Hepatocyte (in vitro differentiated cells): ENCODE results near the gene ADH5. TPM values are rescaled to one million over a fixed set of nuclear protein-coding genes. Genes with fewer than 3 reads are reported as not detected.

Experiments used
- DNase-seq: peaks from one replicate; pipeline ENCODE4 v3.0.0-alpha.2; 2016; ENCODE audit warnings: low spot score
- H2AFZ ChIP-seq: fragments of 200-600 bp; sonication (generic); 2 replicates; pipeline ENCODE4 v1.6.0; 2016; ENCODE audit warnings: antibody characterized with exemption, mild to moderate bottlenecking
- H3K27ac ChIP-seq: fragments of 200-600 bp; sonication (generic); 2 replicates; pipeline ENCODE4 v1.5.1; 2016; ENCODE audit warnings: mild to moderate bottlenecking
- H3K27me3 ChIP-seq: fragments of 200-600 bp; sonication (generic); 2 replicates; pipeline ENCODE4 v1.6.1; 2016
- H3K36me3 ChIP-seq: fragments of 200-600 bp; sonication (generic); replicated peaks from 2 replicates; pipeline ENCODE4 v1.5.1; 2016; ENCODE audit warnings: low read depth; ENCODE audit not compliant: insufficient read depth
- H3K4me1 ChIP-seq: fragments of 200-600 bp; sonication (generic); 2 replicates; pipeline ENCODE4 v1.5.1; 2016; ENCODE audit warnings: mild to moderate bottlenecking, moderate library complexity; ENCODE audit not compliant: insufficient read depth
- H3K4me2 ChIP-seq: fragments of 200-600 bp; sonication (generic); 2 replicates; pipeline ENCODE4 v1.6.0; 2016
- H3K4me3 ChIP-seq: fragments of 200-600 bp; sonication (generic); 2 replicates; pipeline ENCODE4 v1.5.1; 2016; ENCODE audit warnings: mild to moderate bottlenecking
- H3K79me2 ChIP-seq: fragments of 200-600 bp; sonication (generic); 2 replicates; pipeline ENCODE4 v1.6.0; 2017; ENCODE audit warnings: mild to moderate bottlenecking
- H3K9me2 ChIP-seq: fragments of 200-600 bp; sonication (generic); replicated peaks from 2 replicates; pipeline ENCODE4 v1.6.0; 2017; ENCODE audit warnings: mild to moderate bottlenecking; ENCODE audit not compliant: insufficient read depth
- H3K9me3 ChIP-seq: fragments of 200-600 bp; sonication (generic); 2 replicates; pipeline ENCODE4 v1.5.1; 2016; ENCODE audit warnings: low read depth, mild to moderate bottlenecking
- H4K20me1 ChIP-seq: fragments of 200-600 bp; sonication (generic); 2 replicates; pipeline ENCODE4 v1.6.0; 2016; ENCODE audit warnings: mild to moderate bottlenecking; ENCODE audit not compliant: insufficient read depth, poor library complexity, severe bottlenecking
- EZH2 ChIP-seq: fragments of 200-600 bp; sonication (generic); IDR thresholded peaks from 2 replicates; pipeline ENCODE4 v1.6.1; 2016; ENCODE audit warnings: antibody characterized with exemption, mild to moderate bottlenecking, borderline replicate concordance
- EZH2phosphoT487 ChIP-seq: fragments of 200-600 bp; sonication (generic); IDR thresholded peaks from one replicate; pipeline ENCODE4 v1.6.1; 2018; ENCODE audit warnings: antibody characterized with exemption, mild to moderate bottlenecking, low read depth, moderate library complexity; ENCODE audit not compliant: unreplicated experiment, severe bottlenecking
- WGBS: methylation state at CpG from one replicate; pipeline ENCODE4 v1.1.6; 2016; ENCODE audit warnings: low lambda C conversion rate; ENCODE audit errors: missing lambda C conversion rate; 5-methylcytosine and 5-hydroxymethylcytosine counted together
- polyA plus RNA-seq: library from polyadenylated mRNA; unstranded; fragments of >200 nt; fragmentation: Nextera tagmentation; extraction: Ambion mirVana; gene quantifications from 2 replicates; pipeline ENCODE4 v1.2.1, GENCODE V29; 2016
- total RNA-seq: library from RNA; depleted of rRNA; stranded (reverse); fragments of >200 nt; gene quantifications from 2 replicates; pipeline ENCODE4 v1.2.3, GENCODE V29; 2014
- TF ChIP-seq, protein P1 (sequence below): fragments of 200-600 bp; sonication (generic); IDR thresholded peaks from 2 replicates; pipeline ENCODE4 v1.5.1; 2016; ENCODE audit warnings: antibody characterized with exemption, mild to moderate bottlenecking; ENCODE audit not compliant: poor library complexity

ADH5 gene
- total and polyA plus RNA-seq, 2 experiments from 2014 or later, result 149 to 200 TPM

DNA sequence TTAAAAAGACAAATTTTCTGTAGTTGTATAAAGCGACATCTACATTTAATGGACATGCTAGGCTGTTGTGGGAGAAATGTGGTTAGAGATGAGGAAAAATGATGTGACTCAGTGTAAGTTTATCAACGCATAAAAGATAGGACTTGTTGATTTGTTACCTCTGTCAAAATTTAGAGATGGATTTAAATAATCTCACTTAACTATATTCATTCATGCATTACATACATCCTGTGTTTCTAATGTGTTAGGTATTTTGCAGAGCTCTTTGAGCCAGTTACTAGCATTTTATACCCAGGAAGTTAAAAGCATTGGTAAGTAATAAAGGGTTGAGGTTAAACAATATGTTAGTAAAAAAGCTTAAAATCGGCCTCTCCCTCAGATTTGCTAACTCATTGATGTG is 58.7 kb downstream of the ADH5 start:
- H3K4me3 ChIP-seq, result no peak overlapping the region
- H3K36me3 ChIP-seq, result no peaks in the 10 kb centered on the region
- no peaks in the 10 kb centered on the region for H3K9me2 ChIP-seq
- no peak overlapping the region for H3K4me2 ChIP-seq
- H3K27ac ChIP-seq, result no peak overlapping the region
- peaks cover 92% of the 10 kb centered on the region for H3K79me2 ChIP-seq
- peaks cover 15% of the 10 kb centered on the region for H3K4me1 ChIP-seq
- H3K9me3 ChIP-seq, result no peaks in the 10 kb centered on the region
- H4K20me1 ChIP-seq, result peaks cover 7% of the 10 kb centered on the region
- TF ChIP-seq, protein P1, sequence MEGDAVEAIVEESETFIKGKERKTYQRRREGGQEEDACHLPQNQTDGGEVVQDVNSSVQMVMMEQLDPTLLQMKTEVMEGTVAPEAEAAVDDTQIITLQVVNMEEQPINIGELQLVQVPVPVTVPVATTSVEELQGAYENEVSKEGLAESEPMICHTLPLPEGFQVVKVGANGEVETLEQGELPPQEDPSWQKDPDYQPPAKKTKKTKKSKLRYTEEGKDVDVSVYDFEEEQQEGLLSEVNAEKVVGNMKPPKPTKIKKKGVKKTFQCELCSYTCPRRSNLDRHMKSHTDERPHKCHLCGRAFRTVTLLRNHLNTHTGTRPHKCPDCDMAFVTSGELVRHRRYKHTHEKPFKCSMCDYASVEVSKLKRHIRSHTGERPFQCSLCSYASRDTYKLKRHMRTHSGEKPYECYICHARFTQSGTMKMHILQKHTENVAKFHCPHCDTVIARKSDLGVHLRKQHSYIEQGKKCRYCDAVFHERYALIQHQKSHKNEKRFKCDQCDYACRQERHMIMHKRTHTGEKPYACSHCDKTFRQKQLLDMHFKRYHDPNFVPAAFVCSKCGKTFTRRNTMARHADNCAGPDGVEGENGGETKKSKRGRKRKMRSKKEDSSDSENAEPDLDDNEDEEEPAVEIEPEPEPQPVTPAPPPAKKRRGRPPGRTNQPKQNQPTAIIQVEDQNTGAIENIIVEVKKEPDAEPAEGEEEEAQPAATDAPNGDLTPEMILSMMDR, result no peak
- no peak for TF ChIP-seq EZH2
- TF ChIP-seq EZH2phosphoT487, result no peak
- no peak overlapping the region for H2AFZ ChIP-seq
- 87% methylated on average over 3 of the region's 3 CpGs for WGBS
- no peaks in the 10 kb centered on the region for H3K27me3 ChIP-seq
- no peak for DNase-seq

DNA sequence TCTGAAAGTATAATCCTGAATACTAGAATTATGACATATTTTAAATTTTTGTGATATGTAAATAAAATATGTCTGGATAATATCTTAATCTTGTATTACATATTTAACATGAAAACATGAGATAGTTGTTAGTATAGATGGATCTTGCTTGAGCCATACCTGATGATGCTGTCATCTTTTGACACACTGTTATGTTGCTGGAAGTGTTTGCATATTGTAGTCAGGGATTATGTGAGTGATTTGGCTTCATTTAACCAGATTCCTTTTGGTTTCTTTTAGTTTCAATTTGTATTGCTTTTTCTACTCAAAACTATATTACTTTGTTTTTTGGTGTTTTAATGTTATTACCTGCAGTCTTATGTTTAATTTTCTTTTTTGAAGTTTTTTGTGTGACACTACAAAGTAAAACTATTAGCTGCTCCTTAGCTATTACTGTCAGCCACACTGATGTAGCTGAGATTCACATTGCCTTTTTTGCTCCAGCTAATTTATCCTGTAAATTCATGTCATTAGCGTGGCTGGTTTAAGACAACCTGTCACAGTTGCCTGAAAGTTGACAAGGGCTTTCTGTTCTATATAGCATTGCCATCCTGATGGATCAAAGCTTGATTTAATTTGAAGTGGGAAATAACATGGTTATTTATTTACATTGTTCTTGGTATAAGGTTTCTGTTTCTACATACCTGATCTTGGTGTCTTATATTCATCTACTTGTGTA is 59.4 kb downstream of the ADH5 start:
- no peak overlapping the region for H3K4me2 ChIP-seq
- DNase-seq, result no peak
- TF ChIP-seq EZH2 (no peak), EZH2phosphoT487 (no peak)
- TF ChIP-seq, protein P1, result no peak
- 0% methylated on average over 1 of the region's 1 CpG for WGBS
- no peaks in the 10 kb centered on the region for H3K36me3 ChIP-seq
- no peaks in the 10 kb centered on the region for H3K27me3 ChIP-seq
- H3K9me3 ChIP-seq, result no peaks in the 10 kb centered on the region
- peaks cover 7% of the 10 kb centered on the region for H4K20me1 ChIP-seq
- no peak overlapping the region for H2AFZ ChIP-seq
- peaks cover 21% of the 10 kb centered on the region for H3K4me1 ChIP-seq
- no peak overlapping the region for H3K4me3 ChIP-seq
- no peaks in the 10 kb centered on the region for H3K9me2 ChIP-seq
- no peak overlapping the region for H3K27ac ChIP-seq
- H3K79me2 ChIP-seq, result peaks cover 92% of the 10 kb centered on the region

DNA sequence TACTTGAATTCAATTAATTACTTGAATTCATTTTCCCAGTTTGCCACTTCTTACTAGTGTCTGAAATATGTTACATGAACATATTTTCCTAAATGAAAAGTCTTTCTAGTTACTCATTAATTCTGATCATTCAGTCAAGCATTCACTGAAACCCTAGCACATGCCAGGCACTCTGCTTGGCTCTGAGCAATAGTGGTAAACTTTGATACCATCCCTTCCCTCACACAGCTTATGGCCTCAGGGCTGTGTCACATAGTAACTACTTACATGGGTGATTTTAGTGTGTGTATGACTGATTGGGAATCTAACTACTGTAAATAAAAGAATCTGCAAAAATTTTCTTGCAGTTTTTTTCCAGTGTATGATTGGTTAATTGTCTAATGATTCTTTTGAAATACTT is 60.4 kb downstream of the ADH5 start:
- Histone ChIP-seq H2AFZ (no peak overlapping the region), H3K27me3 (no peaks in the 10 kb centered on the region), H3K4me3 (no peak overlapping the region), H3K4me1 (peaks cover 23% of the 10 kb centered on the region), H3K79me2 (peaks cover 90% of the 10 kb centered on the region), H3K9me3 (no peaks in the 10 kb centered on the region), H3K9me2 (no peaks in the 10 kb centered on the region), H3K4me2 (peak overlapping the region; percentile 59), H3K27ac (peak overlapping the region; percentile 58), H4K20me1 (peaks cover 4% of the 10 kb centered on the region), H3K36me3 (no peaks in the 10 kb centered on the region)
- TF ChIP-seq, protein P1, result no peak
- no peak for TF ChIP-seq EZH2
- DNase-seq, result no peak

DNA sequence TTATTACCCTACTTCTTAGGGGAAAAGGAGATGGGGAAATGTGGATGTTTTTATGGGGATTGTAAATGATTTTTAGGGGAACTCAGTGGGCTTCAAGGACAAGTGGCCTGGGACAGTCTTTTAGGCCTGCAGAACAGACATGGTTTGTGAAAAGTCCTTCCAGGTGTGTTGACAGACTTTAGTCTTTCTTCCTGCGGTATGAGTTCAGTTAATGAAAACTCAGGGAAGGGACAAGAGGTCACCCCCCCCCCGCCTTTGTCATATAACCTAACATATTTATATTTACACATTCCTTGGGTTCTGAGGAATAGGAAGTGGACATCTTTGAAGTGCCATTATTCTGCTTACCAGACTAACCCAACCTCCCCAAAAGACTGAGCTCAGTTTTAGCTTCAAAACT is 61.3 kb downstream of the ADH5 start:
- H3K4me3 ChIP-seq, result no peak overlapping the region
- H2AFZ ChIP-seq, result no peak overlapping the region
- TF ChIP-seq EZH2 (no peak), EZH2phosphoT487 (no peak)
- TF ChIP-seq, protein P1, result no peak
- no peaks in the 10 kb centered on the region for H3K9me3 ChIP-seq
- H3K27me3 ChIP-seq, result no peaks in the 10 kb centered on the region
- peaks cover 23% of the 10 kb centered on the region for H3K4me1 ChIP-seq
- H3K4me2 ChIP-seq, result peak overlapping the region; percentile 59
- DNase-seq, result no peak
- H4K20me1 ChIP-seq, result peaks cover 4% of the 10 kb centered on the region
- 69% methylated on average over 2 of the region's 2 CpGs for WGBS
- no peaks in the 10 kb centered on the region for H3K9me2 ChIP-seq
- no peaks in the 10 kb centered on the region for H3K36me3 ChIP-seq
- H3K79me2 ChIP-seq, result peaks cover 90% of the 10 kb centered on the region
- H3K27ac ChIP-seq, result peak overlapping the region; percentile 58
